Activated CD8-positive, alpha-beta memory T cell treated with anti-CD3 and anti-CD28 coated beads, Interleukin-2, amount 50 U/mL, for 1 hour (primary cell): ENCODE data around the gene MYO15B.

Experiments
- DNase-seq: peaks from one replicate; pipeline ENCODE4 v3.0.0-alpha.2; 2020; ENCODE audit errors: extremely low read depth

MYO15B gene

GRCh38 chr17:75665981-75666380, 78.4 kb downstream of the MYO15B start:
- DNase-seq, result no peak

- DNase-seq, result peak; percentile 98
These were observed 79.6 kb downstream of the MYO15B start, which contains the start of the genes RECQL5 and SAP30BP for GRCh38 chr17:75666959-75667790. TSS of gene RECQL5 (minus strand) at chr17:75667154. CDS start at chr17:75666557, 597 bp downstream. TSS of gene SAP30BP (plus strand) at chr17:75667338. CDS start at chr17:75667373, 35 bp downstream.

- no peak for DNase-seq
These were observed 80.2 kb downstream of the MYO15B start for GRCh38 chr17:75667825-75668224.

DNA sequence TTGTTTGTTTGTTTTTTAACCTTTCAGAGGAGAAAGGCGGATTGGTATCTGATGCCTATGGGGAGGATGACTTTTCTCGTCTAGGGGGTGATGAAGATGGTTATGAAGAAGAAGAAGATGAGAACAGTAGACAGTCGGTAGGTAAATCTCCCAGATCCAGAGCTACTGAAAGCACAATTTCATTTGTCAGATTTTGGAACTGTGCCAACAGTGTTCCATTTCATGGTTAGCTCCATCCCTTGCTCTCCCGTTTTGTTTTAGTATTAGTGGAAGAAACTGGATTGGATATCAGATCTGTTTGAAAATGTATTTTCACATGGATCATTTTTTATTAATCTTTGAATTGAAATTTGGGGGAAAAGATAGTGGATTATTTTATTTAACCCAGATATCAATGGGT, 80.9 kb downstream of the MYO15B start:
- no peak for DNase-seq

DNA sequence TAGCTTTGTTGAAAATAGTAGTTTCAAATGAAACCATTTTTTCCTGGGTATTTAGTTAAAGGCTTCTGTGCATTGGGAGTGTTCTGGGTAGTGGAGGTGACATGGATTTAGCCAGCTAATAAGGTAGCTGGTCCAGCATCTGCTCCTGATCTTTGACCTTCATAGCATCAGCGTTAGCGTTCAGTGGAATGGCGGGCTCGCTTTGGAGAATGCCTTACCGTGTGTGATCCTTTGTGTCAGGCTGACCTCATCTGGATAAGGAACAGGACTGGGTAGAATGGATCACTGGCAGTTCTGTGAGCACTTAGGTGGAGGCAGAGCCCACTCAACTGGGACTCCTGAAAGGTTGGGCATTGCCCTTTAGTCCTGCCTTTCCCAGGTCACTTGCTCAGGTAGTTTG, 83.3 kb downstream of the MYO15B start:
- no peak for DNase-seq

GRCh38 chr17:75672011-75672410, 84.4 kb downstream of the MYO15B start:
- DNase-seq, result no peak

- no peak for DNase-seq
These were observed 85.9 kb downstream of the MYO15B start for GRCh38 chr17:75673487-75673886.
